B cell (primary cell): Measurements from ENCODE around the gene MAML2. TPM values are rescaled to one million over a fixed set of nuclear protein-coding genes. Genes with fewer than 3 reads are reported as not detected.
A peak's percentile ranks its signal among the peaks of the same experiment; 100 is the strongest.

Source experiments
- ATAC-seq: fragments of 200-7000 bp; cut with Tn5 transposase; one replicate; pipeline ENCODE4 v1.10.0; 2021; ENCODE audit warnings: low read depth, mild to moderate bottlenecking, moderate number of reproducible peaks, moderate library complexity
- CTCF ChIA-PET: fragments of 350-600 bp; sonication (Branson Sonifier 250); formaldehyde crosslinking; loops from one replicate; lab custom pipeline; 2021; ENCODE audit warnings: antibody characterized with exemption, inconsistent platforms; lab: Charles Lee
- POLR2A ChIA-PET: fragments of 350-600 bp; sonication (Branson Sonifier 250); formaldehyde crosslinking; loops from one replicate; lab custom pipeline; 2021; ENCODE audit warnings: antibody characterized with exemption; lab: Charles Lee
- DNase-seq: peaks from one replicate; pipeline ENCODE4 v3.0.0; 2013
- H2AFZ ChIP-seq: 2 replicates; pipeline ENCODE4 v1.6.1; 2012; ENCODE audit warnings: mild to moderate bottlenecking, low read depth, low read length; ENCODE audit not compliant: insufficient read depth, poor library complexity, severe bottlenecking
- H3K27ac ChIP-seq, 2 donors: 1 replicate in 1 of 2; 2 replicates in 1 of 2; pipeline ENCODE4 v1.5.1; 2012 to 2013; ENCODE audit warnings: low read length in 2 of 2, mild to moderate bottlenecking in 2 of 2, moderate library complexity in 1 of 2
- H3K27me3 ChIP-seq, 4 experiments: fragments of 200-600 bp in 1 of 4; sonication (generic) in 1 of 4; replicated peaks in 1 of 4; 1 replicate in 2 of 4; 2 replicates in 2 of 4; pipeline versions ENCODE4 v1.6.1 to v1.7.0; 2013 to 2016; ENCODE audit warnings: low read length in 3 of 4, mild to moderate bottlenecking in 2 of 4, mixed read lengths in 1 of 4, moderate library complexity in 1 of 4; ENCODE audit not compliant: insufficient read depth in 4 of 4, control insufficient read depth in 3 of 4; ENCODE audit errors: control extremely low read depth in 1 of 4
- H3K36me3 ChIP-seq, 2 experiments: replicated peaks in 1 of 2; 1 replicate in 1 of 2; 2 replicates in 1 of 2; pipeline versions ENCODE4 v1.6.1 to v1.7.1; 2013; ENCODE audit warnings: low read length in 1 of 2; ENCODE audit not compliant: insufficient read depth in 2 of 2, control insufficient read depth in 1 of 2; ENCODE audit errors: control extremely low read depth in 1 of 2, extremely low read depth in 1 of 2
- H3K4me1 ChIP-seq, 2 donors: fragments of 200-600 bp in 1 of 2; sonication (generic) in 1 of 2; 1 replicate in 1 of 2; 2 replicates in 1 of 2; pipeline versions ENCODE4 v1.5.1 to v1.6.1; 2013 to 2017; ENCODE audit warnings: low read length in 2 of 2; ENCODE audit not compliant: control insufficient read depth in 2 of 2, insufficient read depth in 2 of 2
- H3K4me2 ChIP-seq: replicated peaks from 2 replicates; pipeline ENCODE3; 2012; ENCODE audit warnings: mild to moderate bottlenecking, low read depth, low read length; ENCODE audit not compliant: poor library complexity, severe bottlenecking
- H3K4me3 ChIP-seq, 5 experiments: fragments of 200-600 bp in 1 of 5; sonication (generic) in 1 of 5; 1 replicate in 3 of 5; 2 replicates in 2 of 5; pipeline versions ENCODE4 v1.5.1 to v1.7.0; 2011 to 2016; ENCODE audit warnings: low read length in 4 of 5, mild to moderate bottlenecking in 4 of 5, low read depth in 2 of 5, control low read depth in 1 of 5, moderate library complexity in 1 of 5; ENCODE audit not compliant: insufficient read depth in 1 of 5; ENCODE audit errors: control extremely low read depth in 1 of 5, extremely low read depth in 1 of 5
- H3K79me2 ChIP-seq: fragments of 200-600 bp; sonication (generic); one replicate; pipeline ENCODE4 v1.6.0; 2016; ENCODE audit warnings: low read length; ENCODE audit not compliant: control insufficient read depth, insufficient read depth
- H3K9ac ChIP-seq: fragments of 200-600 bp; sonication (generic); 2 replicates; pipeline ENCODE4 v1.6.1; 2017; ENCODE audit warnings: mild to moderate bottlenecking, low read length, moderate library complexity
- H3K9me3 ChIP-seq, 3 donors: one replicate each; pipeline versions ENCODE4 v1.6.1 to v1.7.1; 2013; ENCODE audit warnings: low read length in 2 of 3; ENCODE audit not compliant: control insufficient read depth in 2 of 3, insufficient read depth in 1 of 3; ENCODE audit errors: control extremely low read depth in 1 of 3
- H4K20me1 ChIP-seq: 2 replicates; pipeline ENCODE4 v1.6.0; 2012; ENCODE audit warnings: mild to moderate bottlenecking, low read length; ENCODE audit not compliant: insufficient read depth, control insufficient read depth, poor library complexity, severe bottlenecking
- H3K27ac Mint-ChIP-seq: one replicate; pipeline ENCODE4 v1.8.0; 2021; ENCODE audit warnings: mixed read lengths
- H3K27me3 Mint-ChIP-seq: one replicate; pipeline ENCODE4 v1.8.0; 2021; ENCODE audit warnings: mixed read lengths
- H3K4me1 Mint-ChIP-seq: one replicate; pipeline ENCODE4 v1.8.0; 2021; ENCODE audit warnings: mixed read lengths
- H3K4me3 Mint-ChIP-seq: one replicate; pipeline ENCODE4 v1.8.0; 2021; ENCODE audit warnings: mixed read lengths
- H3K9me3 Mint-ChIP-seq: one replicate; pipeline ENCODE4 v1.8.0; 2022; ENCODE audit warnings: mixed read lengths; ENCODE audit not compliant: insufficient read depth
- EZH2 ChIP-seq: IDR thresholded peaks from 2 replicates; pipeline ENCODE4 v1.6.1; 2012; ENCODE audit warnings: borderline replicate concordance, low read depth, mild to moderate bottlenecking, moderate library complexity, low read length; ENCODE audit not compliant: insufficient read depth, poor library complexity, severe bottlenecking
- WGBS: methylation state at CpG from one replicate; pipeline ENCODE4 v1.1.5; 2013; ENCODE audit warnings: missing lambda C conversion rate; ENCODE audit not compliant: insufficient coverage; 5-methylcytosine and 5-hydroxymethylcytosine counted together
- intact Hi-C: fragments of 100-400 bp; cut with micrococcal nuclease; formaldehyde crosslinking; loops from one replicate; pipeline ENCODE4 v1.10.0; 2022
- polyA plus RNA-seq: library from polyadenylated mRNA; depleted of rRNA; stranded (reverse); fragments of >200 nt; gene quantifications from 2 replicates; pipeline ENCODE4 v1.2.3, GENCODE V29; 2012
- total RNA-seq, 2 donors: library from RNA; stranded (reverse); fragments of 120-200 nt in 1 of 2; gene quantifications; 1 replicate in 1 of 2; 2 replicates in 1 of 2; pipeline versions ENCODE4 v1.2.3 to v1.2.4, GENCODE V29; 2013 to 2022
- TF ChIP-seq, protein P1 (sequence below): fragments of 200-600 bp; IDR thresholded peaks from one replicate; pipeline ENCODE4 v1.8.0; 2022; ENCODE audit warnings: antibody characterized with exemption, mild to moderate bottlenecking

Gene MAML2
- total and polyA plus RNA-seq, 2 donors (not counting 1 experiment from before 2014, with no cell fraction given) = 10.7 to 26.4 TPM

DNA sequence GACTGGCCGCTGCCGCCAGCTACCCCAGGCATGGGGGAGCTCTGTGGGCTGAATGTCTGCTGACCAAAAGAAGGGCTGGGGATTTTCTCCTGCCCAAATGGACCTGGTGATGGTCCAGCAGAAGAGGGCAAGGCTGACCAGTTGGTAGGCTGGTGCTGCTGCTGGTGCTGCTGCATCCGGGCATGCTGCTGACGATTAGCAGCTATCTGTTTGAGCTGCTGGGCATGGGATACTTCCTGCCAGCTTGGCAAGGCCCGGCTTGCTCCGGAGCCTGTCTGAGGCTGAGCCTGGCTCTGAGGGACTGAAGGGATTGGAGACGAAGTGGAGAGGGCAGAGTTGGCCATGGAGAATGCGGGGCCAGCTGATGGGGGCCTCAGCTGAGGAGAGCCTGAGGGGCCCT lies 250.5 kb downstream of the MAML2 start:
- ChIA-PET POLR2A (interaction anchor here (1.8 kb wide), 1 partner anchor 251 kb away, joined by 4 read pairs; the partner anchor contains the start of gene MAML2), CTCF (interaction anchor here (0.5 to 8.3 kb wide), 10 partner anchors 18 to 302 kb away, joined by 3 to 143 read pairs (median 6); partner anchors contain the start of gene MAML2)
- Histone ChIP-seq H3K36me3 (peaks cover 3 to 32% of the 10 kb centered on the region in 2 experiments), H3K79me2 (no peaks in the 10 kb centered on the region), H3K27me3 (no peaks in the 10 kb centered on the region), H3K4me1 (no peaks in the 10 kb centered on the region), H3K9ac (no peak overlapping the region), H3K9me3 (no peaks in the 10 kb centered on the region), H3K4me2 (no peak overlapping the region), H3K27ac (no peak overlapping the region), H2AFZ (no peak overlapping the region), H3K4me3 (no peak overlapping the region), H4K20me1 (no peaks in the 10 kb centered on the region)
- peaks cover 9% of the 10 kb centered on the region for H3K4me1 Mint-ChIP-seq
- H3K27me3 Mint-ChIP-seq = no peaks in the 10 kb centered on the region
- intact Hi-C loops = no loop called here
- DNase-seq (no peak), ATAC-seq (no peak)
- no peak overlapping the region for H3K27ac Mint-ChIP-seq
- H3K4me3 Mint-ChIP-seq = no peak overlapping the region
- 100% methylated on average over 6 of the region's 8 CpGs for WGBS
- no peaks in the 10 kb centered on the region for H3K9me3 Mint-ChIP-seq
- no peak for TF ChIP-seq EZH2
- TF ChIP-seq, protein P1, sequence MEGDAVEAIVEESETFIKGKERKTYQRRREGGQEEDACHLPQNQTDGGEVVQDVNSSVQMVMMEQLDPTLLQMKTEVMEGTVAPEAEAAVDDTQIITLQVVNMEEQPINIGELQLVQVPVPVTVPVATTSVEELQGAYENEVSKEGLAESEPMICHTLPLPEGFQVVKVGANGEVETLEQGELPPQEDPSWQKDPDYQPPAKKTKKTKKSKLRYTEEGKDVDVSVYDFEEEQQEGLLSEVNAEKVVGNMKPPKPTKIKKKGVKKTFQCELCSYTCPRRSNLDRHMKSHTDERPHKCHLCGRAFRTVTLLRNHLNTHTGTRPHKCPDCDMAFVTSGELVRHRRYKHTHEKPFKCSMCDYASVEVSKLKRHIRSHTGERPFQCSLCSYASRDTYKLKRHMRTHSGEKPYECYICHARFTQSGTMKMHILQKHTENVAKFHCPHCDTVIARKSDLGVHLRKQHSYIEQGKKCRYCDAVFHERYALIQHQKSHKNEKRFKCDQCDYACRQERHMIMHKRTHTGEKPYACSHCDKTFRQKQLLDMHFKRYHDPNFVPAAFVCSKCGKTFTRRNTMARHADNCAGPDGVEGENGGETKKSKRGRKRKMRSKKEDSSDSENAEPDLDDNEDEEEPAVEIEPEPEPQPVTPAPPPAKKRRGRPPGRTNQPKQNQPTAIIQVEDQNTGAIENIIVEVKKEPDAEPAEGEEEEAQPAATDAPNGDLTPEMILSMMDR = no peak

DNA sequence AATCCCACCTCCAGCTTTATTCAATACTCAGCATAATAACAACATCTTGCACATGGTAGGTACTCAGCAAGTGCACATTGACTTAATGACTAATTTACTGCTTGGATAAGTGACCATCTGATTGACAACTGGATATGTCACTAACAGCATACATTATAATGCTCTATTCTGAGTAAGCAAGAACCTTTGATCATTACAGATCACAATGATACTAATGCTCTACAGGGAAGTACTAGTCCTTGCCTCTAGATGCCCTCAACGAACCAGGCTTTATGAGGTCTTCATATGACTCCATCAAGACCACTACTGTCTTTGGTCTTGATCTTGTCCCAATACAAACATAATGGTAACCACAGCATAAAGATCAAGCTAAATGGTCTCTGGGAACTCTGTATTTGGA lies 251.5 kb downstream of the MAML2 start:
- no peaks in the 10 kb centered on the region for H4K20me1 ChIP-seq
- H3K27ac ChIP-seq = no peak overlapping the region
- intact Hi-C loops = loop anchor here (1.0 kb wide), 2 partner anchors 252 to 302 kb away; partner anchors contain the start of gene MAML2
- Mint-ChIP-seq H3K27me3 (no peaks in the 10 kb centered on the region), H3K27ac (no peak overlapping the region), H3K9me3 (no peaks in the 10 kb centered on the region), H3K4me1 (peaks cover 9% of the 10 kb centered on the region), H3K4me3 (no peak overlapping the region)
- H3K9ac ChIP-seq = no peak overlapping the region
- CTCF ChIA-PET = interaction anchor here (0.7 to 8.3 kb wide), 19 partner anchors 9 to 309 kb away, joined by 3 to 143 read pairs (median 3); partner anchors contain the start of genes CCDC82, JRKL and MAML2
- no peak overlapping the region for H2AFZ ChIP-seq
- no peaks in the 10 kb centered on the region for H3K4me1 ChIP-seq
- ATAC-seq (peak; percentile 82), DNase-seq (peak; percentile 41)
- no peak overlapping the region for H3K4me2 ChIP-seq
- H3K36me3 ChIP-seq = peaks cover 3 to 32% of the 10 kb centered on the region in 2 experiments
- WGBS = 86% methylated on average over 1 of the region's 1 CpG
- H3K4me3 ChIP-seq = no peak overlapping the region
- H3K9me3 ChIP-seq = no peaks in the 10 kb centered on the region
- no peak for TF ChIP-seq EZH2
- TF ChIP-seq, protein P1 = peak; percentile 40
- POLR2A ChIA-PET = interaction anchor here (1.8 kb wide), 1 partner anchor 252 kb away, joined by 4 read pairs; the partner anchor contains the start of gene MAML2
- H3K79me2 ChIP-seq = no peaks in the 10 kb centered on the region
- no peaks in the 10 kb centered on the region for H3K27me3 ChIP-seq
